Hepatocyte (in vitro differentiated cells): Measurements from ENCODE around the gene HOXB6.

Experiments used
- EZH2 ChIP-seq: fragments of 200-600 bp; sonication (generic); IDR thresholded peaks from 2 replicates; pipeline ENCODE4 v1.6.1; 2016; ENCODE audit warnings: antibody characterized with exemption, mild to moderate bottlenecking, borderline replicate concordance
- EZH2phosphoT487 ChIP-seq: fragments of 200-600 bp; sonication (generic); IDR thresholded peaks from one replicate; pipeline ENCODE4 v1.6.1; 2018; ENCODE audit warnings: antibody characterized with exemption, mild to moderate bottlenecking, low read depth, moderate library complexity; ENCODE audit not compliant: unreplicated experiment, severe bottlenecking
- TF ChIP-seq, protein P1 (sequence below): fragments of 200-600 bp; sonication (generic); IDR thresholded peaks from 2 replicates; pipeline ENCODE4 v1.5.1; 2016; ENCODE audit warnings: antibody characterized with exemption, mild to moderate bottlenecking; ENCODE audit not compliant: poor library complexity

DNA sequence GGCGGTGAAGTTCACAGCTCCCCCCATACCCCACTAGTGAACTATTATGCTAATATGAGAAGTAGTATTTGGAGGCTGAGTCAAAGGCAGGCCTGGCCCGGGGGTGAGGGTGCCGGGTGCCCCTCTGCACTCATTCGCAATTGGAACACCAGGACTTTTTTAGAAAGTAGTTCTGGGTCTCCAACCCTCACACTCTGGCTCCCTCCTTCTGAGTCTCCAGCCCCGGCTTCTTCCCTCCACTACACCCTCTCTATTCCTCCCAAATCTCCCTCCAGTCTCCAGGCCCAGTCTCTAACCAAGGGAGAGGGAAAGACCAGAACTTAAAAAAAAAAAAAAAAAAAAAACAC is 48.6 kb downstream of the HOXB6 start:
- TF ChIP-seq, protein P1, sequence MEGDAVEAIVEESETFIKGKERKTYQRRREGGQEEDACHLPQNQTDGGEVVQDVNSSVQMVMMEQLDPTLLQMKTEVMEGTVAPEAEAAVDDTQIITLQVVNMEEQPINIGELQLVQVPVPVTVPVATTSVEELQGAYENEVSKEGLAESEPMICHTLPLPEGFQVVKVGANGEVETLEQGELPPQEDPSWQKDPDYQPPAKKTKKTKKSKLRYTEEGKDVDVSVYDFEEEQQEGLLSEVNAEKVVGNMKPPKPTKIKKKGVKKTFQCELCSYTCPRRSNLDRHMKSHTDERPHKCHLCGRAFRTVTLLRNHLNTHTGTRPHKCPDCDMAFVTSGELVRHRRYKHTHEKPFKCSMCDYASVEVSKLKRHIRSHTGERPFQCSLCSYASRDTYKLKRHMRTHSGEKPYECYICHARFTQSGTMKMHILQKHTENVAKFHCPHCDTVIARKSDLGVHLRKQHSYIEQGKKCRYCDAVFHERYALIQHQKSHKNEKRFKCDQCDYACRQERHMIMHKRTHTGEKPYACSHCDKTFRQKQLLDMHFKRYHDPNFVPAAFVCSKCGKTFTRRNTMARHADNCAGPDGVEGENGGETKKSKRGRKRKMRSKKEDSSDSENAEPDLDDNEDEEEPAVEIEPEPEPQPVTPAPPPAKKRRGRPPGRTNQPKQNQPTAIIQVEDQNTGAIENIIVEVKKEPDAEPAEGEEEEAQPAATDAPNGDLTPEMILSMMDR: no peak
- TF ChIP-seq EZH2: no peak
- TF ChIP-seq EZH2phosphoT487: no peak
